ENCODE data around the gene ETV3. TPM values are rescaled to one million over a fixed set of nuclear protein-coding genes. Genes with fewer than 3 reads are reported as not detected.
A peak's percentile ranks its signal among the peaks of the same experiment; 100 is the strongest.

The ETV3 gene
- total and polyA plus RNA-seq, 2 of the 8 experiments (the other 6 are each of a cell fraction or from before 2014, with no cell fraction given): 6.0 to 23.8 TPM

DNA sequence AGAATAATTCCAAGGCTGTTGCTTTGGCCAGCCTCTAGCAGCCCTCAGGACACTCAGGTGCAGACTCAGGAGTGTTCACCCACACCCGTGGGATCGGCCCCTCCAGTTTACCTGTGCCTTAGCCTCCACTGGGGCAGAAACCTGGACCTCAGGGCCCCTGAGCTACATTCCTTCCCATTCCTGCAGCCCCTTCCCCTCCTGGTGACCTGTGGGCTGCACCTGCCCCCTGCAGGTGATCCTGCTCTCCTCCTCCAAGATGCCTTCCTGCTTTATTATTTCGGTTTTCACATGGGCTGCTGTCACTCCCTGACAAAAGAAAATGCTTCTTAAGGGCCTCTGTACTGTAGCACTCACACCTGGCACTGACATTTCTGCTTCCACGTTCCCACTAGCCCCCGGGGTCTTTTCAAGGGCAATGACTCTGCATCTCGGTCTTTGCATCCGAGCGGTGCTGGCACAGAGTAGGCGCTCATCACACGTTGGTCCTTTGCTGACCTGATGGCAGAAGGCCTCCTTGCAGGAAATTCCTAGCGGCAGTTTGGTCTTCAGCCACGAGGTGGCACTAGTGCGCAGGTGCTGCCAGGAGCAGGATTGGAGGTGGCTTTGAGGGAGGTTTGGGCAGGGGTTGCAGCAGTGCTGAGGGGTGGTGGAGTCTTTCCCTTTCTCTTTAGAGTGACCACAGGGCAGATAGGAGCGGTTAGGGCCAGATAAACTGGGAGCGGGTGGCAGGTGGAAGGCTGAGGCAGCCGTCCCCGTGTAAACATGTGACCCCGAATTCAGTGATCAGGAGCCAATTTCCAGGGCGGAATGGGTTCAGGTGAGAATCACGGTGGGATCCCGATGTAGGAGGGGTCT is 25.3 kb upstream of the ETV3 start (continued):
- TF ChIP-seq SP1 (IDR thresholded peaks at IDR 0.05; ENCODE audit: low read depth, low read length) (no peak), KDM4A (IDR thresholded peaks at IDR 0.05; ENCODE audit: low read depth, low read length, severe bottlenecking) (peak; percentile 11), TCF12 (IDR thresholded peaks at IDR 0.05; ENCODE audit: low read depth, low read length) (0 out of 2 replicates have a peak, but pooled peaks have one; percentile 46), RNF2 (IDR thresholded peaks at IDR 0.05; ENCODE audit: borderline replicate concordance, low read depth, low read length, missing control alignments, poor library complexity, severe bottlenecking) (no peak), CHD1 (IDR thresholded peaks at IDR 0.05; ENCODE audit: low read depth, low read length) (no peak), GTF2F1 (IDR thresholded peaks at IDR 0.05; ENCODE audit: borderline replicate concordance, low read depth, low read length) (no peak), RAD21 (IDR thresholded peaks at IDR 0.05 in 1 of 2, conservative IDR thresholded peaks at IDR 0.05 in 1 of 2; ENCODE audit: low read depth in 2 of 2, low read length in 2 of 2) (peak; percentile 60 to 74), ZNF274 (IDR thresholded peaks at IDR 0.05; ENCODE audit: borderline replicate concordance, extremely low read depth, low read length) (no peak), CBX8 (IDR thresholded peaks at IDR 0.05; ENCODE audit: borderline replicate concordance, low read depth, low read length) (no peak), RFX5 (IDR thresholded peaks at IDR 0.05; ENCODE audit: borderline replicate concordance, low read depth, low read length) (no peak), CTBP2 (IDR thresholded peaks at IDR 0.05; ENCODE audit: borderline replicate concordance, insufficient read depth, insufficient read length, low read length) (peak; percentile 57), TAF7 (optimal IDR thresholded peaks at IDR 0.05; ENCODE audit: borderline replicate concordance, low read depth, low read length) (peak; percentile 85), EP300 (IDR thresholded peaks at IDR 0.05; ENCODE audit: borderline replicate concordance in 1 of 2, low read depth in 2 of 2, low read length in 2 of 2) (no peak), JUND (IDR thresholded peaks at IDR 0.05; ENCODE audit: low read length) (no peak), TBP (IDR thresholded peaks at IDR 0.05; ENCODE audit: low read depth, low read length) (no peak), SRF (IDR thresholded peaks at IDR 0.05; ENCODE audit: low read depth, low read length) (no peak), BACH1 (IDR thresholded peaks at IDR 0.05; ENCODE audit: low read length) (0 out of 2 replicates have a peak, but pooled peaks have one; percentile 3), POLR2AphosphoS5 (IDR thresholded peaks at IDR 0.05; ENCODE audit: low read depth, low read length) (no peak), RBBP5 (IDR thresholded peaks at IDR 0.05; ENCODE audit: borderline replicate concordance, low read depth, low read length) (no peak), BCL11A (IDR thresholded peaks at IDR 0.05; ENCODE audit: low read depth in 2 of 2, low read length in 2 of 2) (no peak), HDAC2 (IDR thresholded peaks at IDR 0.05; ENCODE audit: borderline replicate concordance in 1 of 2, low read depth in 2 of 2, low read length in 2 of 2) (peak; percentile 73 to 82; a peak in 2 of 4 replicates), GABPA (IDR thresholded peaks at IDR 0.05; ENCODE audit: borderline replicate concordance, insufficient read depth, low read length) (no peak)

Data from H1 (cell line).